Measurements from ENCODE around the gene TTLL12. TPM values are rescaled to one million over a fixed set of nuclear protein-coding genes. Genes with fewer than 3 reads are reported as not detected.

Gene TTLL12
- total RNA-seq, 2 experiments from 2014 or later: 42.9 to 44.6 TPM

GRCh38 chr22:43210631-43211515, 23.9 kb upstream of the TTLL12 start:
- H3K4me3 Mint-ChIP-seq: no peak overlapping the region
- H3K27me3 Mint-ChIP-seq: no peaks in the 10 kb centered on the region
- CTCF ChIA-PET: no interaction called here
- no peaks in the 10 kb centered on the region for H3K36me3 Mint-ChIP-seq (ENCODE audit: low read depth)
- DNase-seq: no peak
- no peak overlapping the region for H3K27ac Mint-ChIP-seq
- H3K9me3 Mint-ChIP-seq: no peaks in the 10 kb centered on the region
- peaks cover 2% of the 10 kb centered on the region for H3K4me1 Mint-ChIP-seq
- POLR2A ChIA-PET: no interaction called here

- Mint-ChIP-seq H3K4me3 (no peak overlapping the region), H3K27me3 (no peaks in the 10 kb centered on the region), H3K4me1 (peaks cover 2% of the 10 kb centered on the region), H3K36me3 (ENCODE audit: low read depth) (no peaks in the 10 kb centered on the region), H3K9me3 (no peaks in the 10 kb centered on the region), H3K27ac (no peak overlapping the region)
- ChIA-PET CTCF (no interaction called here), POLR2A (no interaction called here)
- DNase-seq: no peak
These were observed 23.0 kb upstream of the TTLL12 start for GRCh38 chr22:43209971-43210370.

- no peak for DNase-seq
- ChIA-PET POLR2A (no interaction called here), CTCF (no interaction called here)
- Mint-ChIP-seq H3K27me3 (no peaks in the 10 kb centered on the region), H3K27ac (no peak overlapping the region), H3K4me3 (no peak overlapping the region), H3K9me3 (no peaks in the 10 kb centered on the region), H3K4me1 (peaks cover 2% of the 10 kb centered on the region), H3K36me3 (ENCODE audit: low read depth) (no peaks in the 10 kb centered on the region)
These were observed 22.6 kb upstream of the TTLL12 start for GRCh38 chr22:43209523-43209890.

- ChIA-PET CTCF (no interaction called here), POLR2A (no interaction called here)
- H3K9me3 Mint-ChIP-seq: no peaks in the 10 kb centered on the region
- DNase-seq: no peak
- H3K36me3 Mint-ChIP-seq (ENCODE audit: low read depth): no peaks in the 10 kb centered on the region
- no peak overlapping the region for H3K4me3 Mint-ChIP-seq
- no peak overlapping the region for H3K27ac Mint-ChIP-seq
- H3K4me1 Mint-ChIP-seq: peaks cover 2% of the 10 kb centered on the region
- H3K27me3 Mint-ChIP-seq: no peaks in the 10 kb centered on the region
These were observed 22.0 kb upstream of the TTLL12 start for GRCh38 chr22:43208703-43209522.

- no peaks in the 10 kb centered on the region for H3K9me3 Mint-ChIP-seq
- no peaks in the 10 kb centered on the region for H3K27me3 Mint-ChIP-seq
- POLR2A ChIA-PET: no interaction called here
- no peak overlapping the region for H3K27ac Mint-ChIP-seq
- no peaks in the 10 kb centered on the region for H3K36me3 Mint-ChIP-seq (ENCODE audit: low read depth)
- no peak for DNase-seq
- peaks cover 2% of the 10 kb centered on the region for H3K4me1 Mint-ChIP-seq
- CTCF ChIA-PET: no interaction called here
- no peak overlapping the region for H3K4me3 Mint-ChIP-seq
These were observed 21.1 kb upstream of the TTLL12 start for GRCh38 chr22:43207849-43208702.

- Mint-ChIP-seq H3K9me3 (no peaks in the 10 kb centered on the region), H3K36me3 (ENCODE audit: low read depth) (no peaks in the 10 kb centered on the region), H3K4me3 (no peak overlapping the region), H3K4me1 (peaks cover 2% of the 10 kb centered on the region), H3K27me3 (no peaks in the 10 kb centered on the region), H3K27ac (no peak overlapping the region)
- DNase-seq: no peak
- CTCF ChIA-PET: no interaction called here
- POLR2A ChIA-PET: no interaction called here
These were observed 20.5 kb upstream of the TTLL12 start for GRCh38 chr22:43207386-43207785.

- CTCF ChIA-PET: no interaction called here
- Mint-ChIP-seq H3K36me3 (ENCODE audit: low read depth) (no peaks in the 10 kb centered on the region), H3K9me3 (no peaks in the 10 kb centered on the region), H3K27ac (peak overlapping the region; percentile 25), H3K4me1 (peaks cover 2% of the 10 kb centered on the region), H3K27me3 (no peaks in the 10 kb centered on the region), H3K4me3 (no peak overlapping the region)
- POLR2A ChIA-PET: no interaction called here
- DNase-seq: no peak
These were observed 19.7 kb upstream of the TTLL12 start for GRCh38 chr22:43206509-43207161.

GRCh38 chr22:43205748-43206508, 19.0 kb upstream of the TTLL12 start:
- Mint-ChIP-seq H3K36me3 (ENCODE audit: low read depth) (no peaks in the 10 kb centered on the region), H3K27me3 (no peaks in the 10 kb centered on the region), H3K27ac (no peak overlapping the region), H3K4me3 (no peak overlapping the region), H3K4me1 (peaks cover 2% of the 10 kb centered on the region), H3K9me3 (no peaks in the 10 kb centered on the region)
- DNase-seq: no peak
- ChIA-PET CTCF (no interaction called here), POLR2A (no interaction called here)

GRCh38 chr22:43205261-43205691, 18.3 kb upstream of the TTLL12 start:
- Mint-ChIP-seq H3K27ac (no peak overlapping the region), H3K27me3 (no peaks in the 10 kb centered on the region), H3K4me1 (peaks cover 2% of the 10 kb centered on the region), H3K4me3 (no peak overlapping the region), H3K36me3 (ENCODE audit: low read depth) (no peaks in the 10 kb centered on the region), H3K9me3 (no peaks in the 10 kb centered on the region)
- no peak for DNase-seq
- CTCF ChIA-PET: interaction anchor here (0.6 kb wide), 1 partner anchor 140 kb away, joined by 3 read pairs; no protein-coding TSS in a partner anchor
- POLR2A ChIA-PET: no interaction called here

GRCh38 chr22:43203471-43203981, 16.6 kb upstream of the TTLL12 start:
- H3K4me3 Mint-ChIP-seq: no peak overlapping the region
- H3K27ac Mint-ChIP-seq: peak overlapping the region; percentile 9
- no peak for DNase-seq
- no peaks in the 10 kb centered on the region for H3K36me3 Mint-ChIP-seq (ENCODE audit: low read depth)
- peaks cover 2% of the 10 kb centered on the region for H3K4me1 Mint-ChIP-seq
- CTCF ChIA-PET: no interaction called here
- POLR2A ChIA-PET: no interaction called here
- H3K27me3 Mint-ChIP-seq: no peaks in the 10 kb centered on the region
- H3K9me3 Mint-ChIP-seq: no peaks in the 10 kb centered on the region

GRCh38 chr22:43202756-43203410, 15.9 kb upstream of the TTLL12 start:
- ChIA-PET CTCF (interaction anchor here (1.1 kb wide), 1 partner anchor 226 kb away, joined by 3 read pairs; no protein-coding TSS in a partner anchor), POLR2A (no interaction called here)
- no peak overlapping the region for H3K27ac Mint-ChIP-seq
- H3K27me3 Mint-ChIP-seq: no peaks in the 10 kb centered on the region
- H3K36me3 Mint-ChIP-seq (ENCODE audit: low read depth): no peaks in the 10 kb centered on the region
- no peak for DNase-seq
- H3K4me3 Mint-ChIP-seq: no peak overlapping the region
- peaks cover 2% of the 10 kb centered on the region for H3K4me1 Mint-ChIP-seq
- no peaks in the 10 kb centered on the region for H3K9me3 Mint-ChIP-seq

Measured in activated CD4-positive, alpha-beta T cell treated with anti-CD3 and anti-CD28 coated beads, Interleukin-2, amount 10 ng/mL, durations not matched to agents 7 days and 5 days (primary cell).